ENCODE measurements around the gene CCDC107.
"Not testable (repeated sequence)": the region's sequence is repeated elsewhere in the genome, so short reads cannot be mapped to it uniquely, and the experiment has no call there.

The CCDC107 gene, protein sequence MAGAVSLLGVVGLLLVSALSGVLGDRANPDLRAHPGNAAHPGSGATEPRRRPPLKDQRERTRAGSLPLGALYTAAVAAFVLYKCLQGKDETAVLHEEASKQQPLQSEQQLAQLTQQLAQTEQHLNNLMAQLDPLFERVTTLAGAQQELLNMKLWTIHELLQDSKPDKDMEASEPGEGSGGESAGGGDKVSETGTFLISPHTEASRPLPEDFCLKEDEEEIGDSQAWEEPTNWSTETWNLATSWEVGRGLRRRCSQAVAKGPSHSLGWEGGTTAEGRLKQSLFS

DNA sequence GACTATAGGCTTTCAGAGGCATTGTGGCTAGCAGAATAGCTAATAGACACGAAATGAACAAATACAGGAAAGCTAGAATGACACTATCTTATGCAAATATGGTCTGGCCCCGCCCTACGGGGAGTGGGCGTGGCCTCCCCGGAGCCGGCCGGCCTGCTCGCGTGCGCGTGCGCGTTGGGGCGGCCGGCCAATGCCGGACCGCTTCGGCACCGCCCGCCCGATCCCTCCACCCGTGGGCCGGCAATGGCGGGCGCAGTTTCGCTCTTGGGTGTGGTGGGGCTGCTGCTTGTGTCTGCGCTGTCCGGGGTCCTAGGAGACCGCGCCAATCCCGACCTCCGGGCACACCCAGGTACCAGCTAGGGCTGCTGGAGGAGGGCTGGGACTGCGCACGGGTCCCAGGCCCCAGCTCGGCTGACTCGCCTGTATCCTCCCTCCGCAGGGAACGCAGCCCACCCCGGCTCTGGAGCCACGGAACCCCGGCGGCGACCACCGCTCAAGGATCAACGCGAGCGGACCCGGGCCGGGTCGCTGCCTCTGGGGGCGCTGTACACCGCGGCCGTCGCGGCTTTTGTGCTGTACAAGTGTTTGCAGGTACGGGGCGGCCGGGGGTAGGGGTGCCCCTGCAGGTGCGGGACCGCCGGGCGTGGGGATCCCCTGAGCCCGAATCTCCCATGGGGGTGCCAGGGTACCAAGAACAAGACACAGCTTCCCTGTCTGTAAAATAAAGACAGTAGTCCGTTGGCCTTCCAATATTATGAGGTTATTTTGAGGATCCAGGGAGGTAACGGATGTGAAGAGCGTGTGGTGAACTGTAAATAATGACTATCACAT lies at the start of gene CCDC107:
TSS of gene CCDC107 (plus strand) at position 156 of the 831 bp plus-strand sequence. CDS start at position 244, 88 bp downstream.
- no peaks in the 10 kb centered on the region for H3K27me3 ChIP-seq (ENCODE audit: control insufficient read depth in 1 of 2, insufficient read depth in 2 of 2, low read length in 2 of 2)
- H3K4me1 ChIP-seq (ENCODE audit: control insufficient read depth, insufficient read depth, low read length), result peaks cover 53% of the 10 kb centered on the region
- H3K36me3 ChIP-seq (ENCODE audit: control insufficient read depth in 2 of 2, insufficient read depth in 2 of 2, low read length in 2 of 2), result peaks cover 8 to 16% of the 10 kb centered on the region in 2 donors
- peak within 1 kb of the TSS; percentile 97 to 98 for H3K9ac ChIP-seq (ENCODE audit: low read length in 2 of 2)
- peak within 1 kb of the TSS; percentile 91 to 94 for H3K4me3 ChIP-seq (ENCODE audit: low read length in 2 of 2)
- H3K27ac ChIP-seq (ENCODE audit: low read length), result peak within 1 kb of the TSS; percentile 99
- H3K9me3 ChIP-seq (ENCODE audit: control insufficient read depth in 2 of 2, low read length in 2 of 2), result no peaks in the 10 kb centered on the region

- no peak overlapping the region for H3K27ac ChIP-seq (ENCODE audit: low read length)
Measured at GRCh38 chr9:35609001-35609819, 48.9 kb upstream of the CCDC107 start.

GRCh38 chr9:35609820-35610163 lies 48.3 kb upstream of the CCDC107 start:
- Histone ChIP-seq H3K36me3 (ENCODE audit: control insufficient read depth in 2 of 2, insufficient read depth in 2 of 2, low read length in 2 of 2) (peaks cover 19% of the 10 kb centered on the region in 2 donors), H3K27me3 (ENCODE audit: control insufficient read depth in 1 of 2, insufficient read depth in 2 of 2, low read length in 2 of 2) (no peaks in the 10 kb centered on the region), H3K9me3 (ENCODE audit: control insufficient read depth in 2 of 2, low read length in 2 of 2) (no peaks in the 10 kb centered on the region), H3K4me3 (ENCODE audit: low read length in 2 of 2) (no peak overlapping the region), H3K9ac (ENCODE audit: low read length in 2 of 2) (no peak overlapping the region), H3K27ac (ENCODE audit: low read length) (no peak overlapping the region), H3K4me1 (ENCODE audit: control insufficient read depth, insufficient read depth, low read length) (peaks cover 19% of the 10 kb centered on the region)

More at GRCh38 chr9:35609001-35609819, 48.9 kb upstream of the CCDC107 start:
- H3K9ac ChIP-seq (ENCODE audit: low read length in 2 of 2), result no peak overlapping the region
- peaks cover 19% of the 10 kb centered on the region in 2 donors for H3K36me3 ChIP-seq (ENCODE audit: control insufficient read depth in 2 of 2, insufficient read depth in 2 of 2, low read length in 2 of 2)
- no peaks in the 10 kb centered on the region for H3K9me3 ChIP-seq (ENCODE audit: control insufficient read depth in 2 of 2, low read length in 2 of 2)
- H3K4me1 ChIP-seq (ENCODE audit: control insufficient read depth, insufficient read depth, low read length), result peaks cover 25% of the 10 kb centered on the region
- H3K27me3 ChIP-seq (ENCODE audit: control insufficient read depth in 1 of 2, insufficient read depth in 2 of 2, low read length in 2 of 2), result no peaks in the 10 kb centered on the region
- no peak overlapping the region for H3K4me3 ChIP-seq (ENCODE audit: low read length in 2 of 2)

GRCh38 chr9:35611230-35611797 lies 46.8 kb upstream of the CCDC107 start:
- H3K9me3 ChIP-seq (ENCODE audit: control insufficient read depth in 2 of 2, low read length in 2 of 2), result no peaks in the 10 kb centered on the region
- H3K36me3 ChIP-seq (ENCODE audit: control insufficient read depth in 2 of 2, insufficient read depth in 2 of 2, low read length in 2 of 2), result peaks cover 19% of the 10 kb centered on the region in 2 donors
- H3K4me3 ChIP-seq (ENCODE audit: low read length in 2 of 2), result peak overlapping the region in 1 of 2 donors; percentile 15
- H3K9ac ChIP-seq (ENCODE audit: low read length in 2 of 2), result no peak overlapping the region
- peaks cover 10% of the 10 kb centered on the region for H3K4me1 ChIP-seq (ENCODE audit: control insufficient read depth, insufficient read depth, low read length)
- no peaks in the 10 kb centered on the region for H3K27me3 ChIP-seq (ENCODE audit: control insufficient read depth in 1 of 2, insufficient read depth in 2 of 2, low read length in 2 of 2)
- no peak overlapping the region for H3K27ac ChIP-seq (ENCODE audit: low read length)

DNA sequence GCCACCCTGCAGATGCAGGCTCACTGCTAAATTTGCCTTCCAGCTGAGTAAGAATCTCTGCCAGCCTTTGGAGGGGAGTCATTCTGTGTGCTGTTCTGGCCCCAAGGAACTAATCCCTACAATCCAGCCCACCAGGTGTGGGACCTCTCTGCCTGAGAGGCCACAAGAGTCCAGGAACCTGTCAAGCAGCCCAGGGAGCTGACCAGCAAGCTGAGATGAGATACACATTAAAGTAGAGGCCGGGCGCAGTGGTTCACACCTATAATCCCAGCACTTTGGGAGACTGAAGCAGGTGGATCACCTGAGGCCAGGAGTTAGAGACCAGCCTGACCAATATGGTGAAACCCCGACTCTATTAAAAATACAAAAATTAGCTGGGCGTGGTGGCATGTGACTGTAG lies 46.0 kb upstream of the CCDC107 start:
- not testable (repeated sequence) for H3K27ac ChIP-seq (ENCODE audit: low read length); H3K27me3 ChIP-seq (ENCODE audit: control insufficient read depth in 1 of 2, insufficient read depth in 2 of 2, low read length in 2 of 2); H3K9ac ChIP-seq (ENCODE audit: low read length in 2 of 2); H3K4me1 ChIP-seq (ENCODE audit: control insufficient read depth, insufficient read depth, low read length); H3K9me3 ChIP-seq (ENCODE audit: control insufficient read depth in 2 of 2, low read length in 2 of 2); H3K4me3 ChIP-seq (ENCODE audit: low read length in 2 of 2)
- H3K36me3 ChIP-seq (ENCODE audit: control insufficient read depth in 2 of 2, insufficient read depth in 2 of 2, low read length in 2 of 2), result peaks cover 19% of the 10 kb centered on the region in 2 donors

DNA sequence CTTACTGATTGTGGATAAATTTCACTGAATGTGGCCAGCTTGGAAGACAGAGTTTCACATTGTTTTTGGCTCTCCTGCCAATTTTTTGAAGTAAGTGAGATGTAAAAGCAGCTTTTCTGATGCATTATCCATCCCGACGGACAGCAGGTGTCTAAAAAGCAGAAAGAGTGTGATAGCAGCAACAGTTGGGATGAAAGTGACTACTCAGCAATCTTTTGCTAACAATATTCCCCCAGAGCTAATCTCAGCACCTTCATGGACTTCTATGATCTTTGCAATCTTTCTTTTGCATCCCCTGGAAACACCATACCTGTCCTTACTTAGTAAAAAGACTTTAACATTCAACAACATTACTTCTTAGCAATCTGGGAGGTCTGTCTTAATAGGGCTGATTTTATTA lies 45.2 kb upstream of the CCDC107 start:
- peaks cover 17% of the 10 kb centered on the region in 2 donors for H3K36me3 ChIP-seq (ENCODE audit: control insufficient read depth in 2 of 2, insufficient read depth in 2 of 2, low read length in 2 of 2)
- H3K4me3 ChIP-seq (ENCODE audit: low read length in 2 of 2), result no peak overlapping the region
- no peak overlapping the region for H3K9ac ChIP-seq (ENCODE audit: low read length in 2 of 2)

GRCh38 chr9:35615981-35616680 lies 42.0 kb upstream of the CCDC107 start:
- Histone ChIP-seq H3K27me3 (ENCODE audit: control insufficient read depth in 1 of 2, insufficient read depth in 2 of 2, low read length in 2 of 2) (peaks cover 5 to 9% of the 10 kb centered on the region in 2 donors), H3K9ac (ENCODE audit: low read length in 2 of 2) (no peak overlapping the region), H3K4me1 (ENCODE audit: control insufficient read depth, insufficient read depth, low read length) (peaks cover 12% of the 10 kb centered on the region), H3K27ac (ENCODE audit: low read length) (no peak overlapping the region), H3K4me3 (ENCODE audit: low read length in 2 of 2) (peak overlapping the region in 1 of 2 donors; percentile 72), H3K9me3 (ENCODE audit: control insufficient read depth in 2 of 2, low read length in 2 of 2) (no peaks in the 10 kb centered on the region), H3K36me3 (ENCODE audit: control insufficient read depth in 2 of 2, insufficient read depth in 2 of 2, low read length in 2 of 2) (no peaks in the 10 kb centered on the region)

More for the DNA sequence above, 45.2 kb upstream of the CCDC107 start:
- Histone ChIP-seq H3K9me3 (ENCODE audit: control insufficient read depth in 2 of 2, low read length in 2 of 2) (no peaks in the 10 kb centered on the region), H3K4me1 (ENCODE audit: control insufficient read depth, insufficient read depth, low read length) (peaks cover 12% of the 10 kb centered on the region), H3K27ac (ENCODE audit: low read length) (no peak overlapping the region), H3K27me3 (ENCODE audit: control insufficient read depth in 1 of 2, insufficient read depth in 2 of 2, low read length in 2 of 2) (peaks cover 2 to 9% of the 10 kb centered on the region in 2 donors)

DNA sequence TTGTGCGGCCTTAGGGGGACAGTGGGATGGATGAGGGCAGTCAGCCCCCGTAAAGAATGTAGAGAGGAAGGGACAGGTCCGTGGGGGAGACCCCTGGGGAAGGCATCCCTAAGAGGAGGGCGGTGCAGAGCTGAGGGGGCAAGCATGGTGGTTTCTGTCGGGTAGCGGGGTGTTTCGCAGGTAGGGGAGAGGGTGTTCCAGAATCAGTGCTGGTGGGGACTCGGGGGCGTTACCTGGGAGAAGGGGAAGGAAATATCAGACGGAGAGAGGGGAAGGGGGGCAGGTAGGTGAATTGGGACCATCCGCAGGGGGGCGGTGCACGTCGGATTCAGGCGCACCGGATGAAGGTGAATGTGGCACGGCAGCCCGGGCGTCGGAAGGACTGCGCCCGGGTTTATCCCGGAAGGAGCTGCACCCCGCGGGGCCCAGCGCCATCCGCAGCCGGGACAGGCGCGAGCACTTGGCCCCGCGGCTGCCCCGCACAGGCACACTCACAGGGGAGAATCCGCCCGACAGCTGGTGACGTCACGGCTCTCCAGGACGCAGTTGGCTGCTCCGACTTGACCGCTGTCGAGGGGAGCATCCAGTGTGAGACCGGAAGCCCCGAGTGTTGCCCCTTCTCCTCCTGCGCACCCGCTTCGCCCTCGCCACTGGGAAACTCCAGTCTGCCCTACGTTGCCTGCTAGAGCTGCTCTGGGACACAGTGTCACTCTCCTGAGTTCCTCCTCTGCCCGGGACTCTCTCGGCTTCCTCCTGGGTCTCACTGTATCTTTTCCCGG lies 41.2 kb upstream of the CCDC107 start:
- Histone ChIP-seq H3K27ac (ENCODE audit: low read length) (no peak overlapping the region), H3K4me1 (ENCODE audit: control insufficient read depth, insufficient read depth, low read length) (peaks cover 12% of the 10 kb centered on the region)

GRCh38 chr9:35617548-35617947 lies 40.5 kb upstream of the CCDC107 start:
- Histone ChIP-seq H3K9ac (ENCODE audit: low read length in 2 of 2) (peak overlapping the region; percentile 42 to 51), H3K27me3 (ENCODE audit: control insufficient read depth in 1 of 2, insufficient read depth in 2 of 2, low read length in 2 of 2) (peaks cover 5 to 9% of the 10 kb centered on the region in 2 donors), H3K36me3 (ENCODE audit: control insufficient read depth in 2 of 2, insufficient read depth in 2 of 2, low read length in 2 of 2) (no peaks in the 10 kb centered on the region), H3K4me3 (ENCODE audit: low read length in 2 of 2) (peak overlapping the region; percentile 63 to 72), H3K4me1 (ENCODE audit: control insufficient read depth, insufficient read depth, low read length) (peaks cover 12% of the 10 kb centered on the region), H3K27ac (ENCODE audit: low read length) (no peak overlapping the region), H3K9me3 (ENCODE audit: control insufficient read depth in 2 of 2, low read length in 2 of 2) (no peaks in the 10 kb centered on the region)

More for the DNA sequence above, 41.2 kb upstream of the CCDC107 start:
- no peaks in the 10 kb centered on the region for H3K36me3 ChIP-seq (ENCODE audit: control insufficient read depth in 2 of 2, insufficient read depth in 2 of 2, low read length in 2 of 2)
- peaks cover 5 to 9% of the 10 kb centered on the region in 2 donors for H3K27me3 ChIP-seq (ENCODE audit: control insufficient read depth in 1 of 2, insufficient read depth in 2 of 2, low read length in 2 of 2)
- peak overlapping the region; percentile 63 to 72 for H3K4me3 ChIP-seq (ENCODE audit: low read length in 2 of 2)
- no peaks in the 10 kb centered on the region for H3K9me3 ChIP-seq (ENCODE audit: control insufficient read depth in 2 of 2, low read length in 2 of 2)
- H3K9ac ChIP-seq (ENCODE audit: low read length in 2 of 2), result peak overlapping the region; percentile 42 to 51

Data from stomach smooth muscle (tissue), 2 donors.